ENCODE results near the gene MEIS2.

DNA sequence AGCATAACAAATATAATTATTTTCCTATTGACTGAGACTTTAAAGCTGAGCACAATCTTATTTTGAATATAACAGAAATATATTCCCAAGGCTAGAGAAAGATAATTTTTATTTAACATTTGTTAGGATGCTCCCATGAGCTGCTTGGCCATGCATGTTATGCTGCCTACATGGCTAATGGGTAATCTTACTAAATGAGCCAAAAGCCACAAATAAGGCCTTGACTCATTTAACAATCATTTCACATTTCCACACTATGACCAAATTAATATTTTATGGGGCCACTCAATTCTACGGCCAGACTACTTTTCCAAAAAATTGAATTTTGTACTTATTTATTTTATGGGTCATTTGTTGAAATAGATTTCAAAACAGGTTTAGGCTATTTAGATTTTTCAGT is 141.7 kb downstream of the MEIS2 start:
- TF ChIP-seq, protein P1, sequence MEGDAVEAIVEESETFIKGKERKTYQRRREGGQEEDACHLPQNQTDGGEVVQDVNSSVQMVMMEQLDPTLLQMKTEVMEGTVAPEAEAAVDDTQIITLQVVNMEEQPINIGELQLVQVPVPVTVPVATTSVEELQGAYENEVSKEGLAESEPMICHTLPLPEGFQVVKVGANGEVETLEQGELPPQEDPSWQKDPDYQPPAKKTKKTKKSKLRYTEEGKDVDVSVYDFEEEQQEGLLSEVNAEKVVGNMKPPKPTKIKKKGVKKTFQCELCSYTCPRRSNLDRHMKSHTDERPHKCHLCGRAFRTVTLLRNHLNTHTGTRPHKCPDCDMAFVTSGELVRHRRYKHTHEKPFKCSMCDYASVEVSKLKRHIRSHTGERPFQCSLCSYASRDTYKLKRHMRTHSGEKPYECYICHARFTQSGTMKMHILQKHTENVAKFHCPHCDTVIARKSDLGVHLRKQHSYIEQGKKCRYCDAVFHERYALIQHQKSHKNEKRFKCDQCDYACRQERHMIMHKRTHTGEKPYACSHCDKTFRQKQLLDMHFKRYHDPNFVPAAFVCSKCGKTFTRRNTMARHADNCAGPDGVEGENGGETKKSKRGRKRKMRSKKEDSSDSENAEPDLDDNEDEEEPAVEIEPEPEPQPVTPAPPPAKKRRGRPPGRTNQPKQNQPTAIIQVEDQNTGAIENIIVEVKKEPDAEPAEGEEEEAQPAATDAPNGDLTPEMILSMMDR (conservative IDR thresholded peaks at IDR 0.05; ENCODE audit: low read depth in 2 of 2): no peak
- TF ChIP-seq POLR2AphosphoS5 (IDR thresholded peaks at IDR 0.05; ENCODE audit: low read depth) (no peak), EZH2phosphoT487 (IDR thresholded peaks at IDR 0.05; ENCODE audit: unreplicated experiment) (no peak), EZH2 (IDR thresholded peaks at IDR 0.05; ENCODE audit: low read depth, unreplicated experiment) (no peak), NANOG (IDR thresholded peaks at IDR 0.05; ENCODE audit: borderline replicate concordance) (no peak), CREB1 (CRISPR knock-in tag; IDR thresholded peaks at IDR 0.05; ENCODE audit: low read depth) (no peak)
- TF ChIP-seq, protein P2, sequence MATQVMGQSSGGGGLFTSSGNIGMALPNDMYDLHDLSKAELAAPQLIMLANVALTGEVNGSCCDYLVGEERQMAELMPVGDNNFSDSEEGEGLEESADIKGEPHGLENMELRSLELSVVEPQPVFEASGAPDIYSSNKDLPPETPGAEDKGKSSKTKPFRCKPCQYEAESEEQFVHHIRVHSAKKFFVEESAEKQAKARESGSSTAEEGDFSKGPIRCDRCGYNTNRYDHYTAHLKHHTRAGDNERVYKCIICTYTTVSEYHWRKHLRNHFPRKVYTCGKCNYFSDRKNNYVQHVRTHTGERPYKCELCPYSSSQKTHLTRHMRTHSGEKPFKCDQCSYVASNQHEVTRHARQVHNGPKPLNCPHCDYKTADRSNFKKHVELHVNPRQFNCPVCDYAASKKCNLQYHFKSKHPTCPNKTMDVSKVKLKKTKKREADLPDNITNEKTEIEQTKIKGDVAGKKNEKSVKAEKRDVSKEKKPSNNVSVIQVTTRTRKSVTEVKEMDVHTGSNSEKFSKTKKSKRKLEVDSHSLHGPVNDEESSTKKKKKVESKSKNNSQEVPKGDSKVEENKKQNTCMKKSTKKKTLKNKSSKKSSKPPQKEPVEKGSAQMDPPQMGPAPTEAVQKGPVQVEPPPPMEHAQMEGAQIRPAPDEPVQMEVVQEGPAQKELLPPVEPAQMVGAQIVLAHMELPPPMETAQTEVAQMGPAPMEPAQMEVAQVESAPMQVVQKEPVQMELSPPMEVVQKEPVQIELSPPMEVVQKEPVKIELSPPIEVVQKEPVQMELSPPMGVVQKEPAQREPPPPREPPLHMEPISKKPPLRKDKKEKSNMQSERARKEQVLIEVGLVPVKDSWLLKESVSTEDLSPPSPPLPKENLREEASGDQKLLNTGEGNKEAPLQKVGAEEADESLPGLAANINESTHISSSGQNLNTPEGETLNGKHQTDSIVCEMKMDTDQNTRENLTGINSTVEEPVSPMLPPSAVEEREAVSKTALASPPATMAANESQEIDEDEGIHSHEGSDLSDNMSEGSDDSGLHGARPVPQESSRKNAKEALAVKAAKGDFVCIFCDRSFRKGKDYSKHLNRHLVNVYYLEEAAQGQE (IDR thresholded peaks at IDR 0.05; ENCODE audit: unreplicated experiment): no peak
